ENCODE measurements around the gene C22orf23. TPM values are rescaled to one million over a fixed set of nuclear protein-coding genes. Genes with fewer than 3 reads are reported as not detected.

Gene C22orf23
- total RNA-seq, 1 experiment from 2014 or later, result 1.0 TPM

- CTCF ChIA-PET, result interaction anchor here (0.6 to 2.5 kb wide), 3 partner anchors 20 to 637 kb away, joined by 3 to 40 read pairs (median 3); no protein-coding TSS in a partner anchor
Observed at GRCh38 chr22:37907036-37907954, 46.1 kb downstream of the C22orf23 start.

GRCh38 chr22:37906364-37907008 lies 46.9 kb downstream of the C22orf23 start:
- POLR2A ChIA-PET (ENCODE audit: unreplicated experiment), result interaction anchor here (0.5 to 2.8 kb wide), 6 partner anchors 10 to 19 kb away, joined by 4 to 75 read pairs (median 10); no protein-coding TSS in a partner anchor
- peak overlapping the region; percentile 81 for H3K4me3 ChIP-seq
- H3K79me2 ChIP-seq (ENCODE audit: low read depth), result peaks cover 48% of the 10 kb centered on the region
- TF ChIP-seq CTCF (conservative IDR thresholded peaks at IDR 0.05), result no peak
- TF ChIP-seq EZH2 (IDR thresholded peaks at IDR 0.05; ENCODE audit: low read depth), result no peak
- CTCF ChIA-PET, result interaction anchor here (0.6 to 2.5 kb wide), 2 partner anchors 10 to 19 kb away, joined by 4 to 40 read pairs; no protein-coding TSS in a partner anchor
- H3K4me1 ChIP-seq (replicated peaks; ENCODE audit: insufficient read depth), result peaks cover 41% of the 10 kb centered on the region
- no peaks in the 10 kb centered on the region for H3K9me3 ChIP-seq (ENCODE audit: insufficient read depth, low read depth)
- peak overlapping the region; percentile 40 for H3K27ac ChIP-seq
- no peaks in the 10 kb centered on the region for H3K27me3 ChIP-seq (ENCODE audit: insufficient read depth, low read depth)
- no peaks in the 10 kb centered on the region for H3K9me2 ChIP-seq (ENCODE audit: insufficient read depth)
- H3K36me3 ChIP-seq (ENCODE audit: low read depth), result peaks cover 12% of the 10 kb centered on the region
- H2AFZ ChIP-seq, result peak overlapping the region; percentile 31; the same call in 1 of the 2 replicates
- peak in 1 of 2 experiments; percentile 38 for DNase-seq
- intact Hi-C loops (cut with micrococcal nuclease; ENCODE audit: unreplicated experiment), result loop anchor here (2.0 kb wide), 1 partner anchor 28 kb away; no protein-coding TSS in a partner anchor
- BruUV-seq (replicated peaks), result no TSS peak
- H3K4me2 ChIP-seq, result peak overlapping the region; percentile 96
- peaks cover 43% of the 10 kb centered on the region for H3F3A ChIP-seq (ENCODE audit: insufficient read depth, low read depth)
- peaks cover 48% of the 10 kb centered on the region for H4K20me1 ChIP-seq (ENCODE audit: insufficient read depth)

More at GRCh38 chr22:37907036-37907954, 46.1 kb downstream of the C22orf23 start:
- intact Hi-C loops (cut with micrococcal nuclease; ENCODE audit: unreplicated experiment), result loop anchor here (2.0 kb wide), 1 partner anchor 28 kb away; no protein-coding TSS in a partner anchor
- Histone ChIP-seq H3F3A (ENCODE audit: insufficient read depth, low read depth) (peaks cover 43% of the 10 kb centered on the region), H3K27me3 (ENCODE audit: insufficient read depth, low read depth) (no peaks in the 10 kb centered on the region), H4K20me1 (ENCODE audit: insufficient read depth) (peaks cover 56% of the 10 kb centered on the region), H2AFZ (peak overlapping the region; percentile 31; the same call in 1 of the 2 replicates), H3K79me2 (ENCODE audit: low read depth) (peaks cover 50% of the 10 kb centered on the region), H3K9me2 (ENCODE audit: insufficient read depth) (no peaks in the 10 kb centered on the region), H3K4me3 (peak overlapping the region; percentile 81), H3K27ac (peak overlapping the region; percentile 40), H3K9me3 (ENCODE audit: insufficient read depth, low read depth) (no peaks in the 10 kb centered on the region), H3K4me1 (replicated peaks; ENCODE audit: insufficient read depth) (peaks cover 41% of the 10 kb centered on the region), H3K4me2 (peak overlapping the region; percentile 96), H3K36me3 (ENCODE audit: low read depth) (peaks cover 13% of the 10 kb centered on the region)
- DNase-seq, result peak in 1 of 2 experiments; percentile 56
- POLR2A ChIA-PET (ENCODE audit: unreplicated experiment), result interaction anchor here (0.5 to 2.8 kb wide), 3 partner anchors 11 to 53 kb away, joined by 5 to 75 read pairs (median 6); no protein-coding TSS in a partner anchor
- BruUV-seq (replicated peaks), result TSS peak; percentile 47
- TF ChIP-seq CTCF (conservative IDR thresholded peaks at IDR 0.05) (no peak), EZH2 (IDR thresholded peaks at IDR 0.05; ENCODE audit: low read depth) (no peak)
